GM19468 (cell line): ENCODE data around the gene HMX1.

ENCODE experiments used
- ATAC-seq: cut with Tn5 transposase; IDR thresholded peaks from one replicate; pipeline ENCODE4 v1.9.1; 2021; ENCODE audit warnings: mild to moderate bottlenecking, moderate library complexity, moderate number of reproducible peaks; ENCODE audit not compliant: unreplicated experiment; ENCODE audit errors: extremely low read depth

Gene HMX1

GRCh38 chr4:8871417-8872401, at the start of gene HMX1:
HMX1 (minus strand) TSS chr4:8871839; CDS start chr4:8871614, 225 bp downstream.
- ATAC-seq, result no peak

- no peak for ATAC-seq
Observed at GRCh38 chr4:8920969-8921368, 49.3 kb upstream of the HMX1 start.

- ATAC-seq, result no peak
Observed at GRCh38 chr4:8920289-8920965, 48.8 kb upstream of the HMX1 start.

- ATAC-seq, result no peak
Observed at GRCh38 chr4:8919651-8920288, 48.1 kb upstream of the HMX1 start.

GRCh38 chr4:8917868-8918783, 46.5 kb upstream of the HMX1 start:
- no peak for ATAC-seq

- ATAC-seq, result no peak
Observed at GRCh38 chr4:8917321-8917811, 45.7 kb upstream of the HMX1 start.

GRCh38 chr4:8916906-8917305, 45.3 kb upstream of the HMX1 start:
- no peak for ATAC-seq

GRCh38 chr4:8916351-8916885, 44.8 kb upstream of the HMX1 start:
- ATAC-seq, result no peak

- ATAC-seq, result no peak
Observed at GRCh38 chr4:8915201-8916200, 43.9 kb upstream of the HMX1 start.

GRCh38 chr4:8914461-8915171, 43.0 kb upstream of the HMX1 start:
- no peak for ATAC-seq

- no peak for ATAC-seq
Observed at GRCh38 chr4:8913858-8914460, 42.3 kb upstream of the HMX1 start.

GRCh38 chr4:8913121-8913857, 41.6 kb upstream of the HMX1 start:
- ATAC-seq, result no peak

GRCh38 chr4:8912506-8912905, 40.9 kb upstream of the HMX1 start:
- ATAC-seq, result no peak

GRCh38 chr4:8912089-8912455, 40.4 kb upstream of the HMX1 start:
- no peak for ATAC-seq

GRCh38 chr4:8911316-8912088, 39.9 kb upstream of the HMX1 start:
- ATAC-seq, result no peak

- ATAC-seq, result no peak
Observed at GRCh38 chr4:8910822-8911315, 39.2 kb upstream of the HMX1 start.
